HG03045 (cell line): ENCODE results near the gene ZNF302.
"Not testable (repeated sequence)": the region's sequence is repeated elsewhere in the genome, so short reads cannot be mapped to it uniquely, and the experiment has no call there.

Experiments
- ATAC-seq: cut with Tn5 transposase; IDR thresholded peaks from one replicate; pipeline ENCODE4 v1.9.1; 2021; ENCODE audit warnings: mild to moderate bottlenecking, moderate library complexity; ENCODE audit not compliant: unreplicated experiment

ZNF302 gene

GRCh38 chr19:34671972-34672371 is 5.5 kb upstream of the ZNF302 start:
- ATAC-seq = no peak

GRCh38 chr19:34673590-34673989 is 3.9 kb upstream of the ZNF302 start:
- ATAC-seq = no peak

- ATAC-seq = no peak
Measured at GRCh38 chr19:34675250-34675649, 2.2 kb upstream of the ZNF302 start.

GRCh38 chr19:34675919-34676318 is 1.6 kb upstream of the ZNF302 start:
- ATAC-seq = no peak

GRCh38 chr19:34676697-34677385 is 637 bp upstream of the ZNF302 start, which contains the start of gene SCGB2B2:
Gene SCGB2B2, minus strand, starts transcription at chr19:34677159. Its CDS starts 82,596 bp downstream, at chr19:34594563.
- ATAC-seq = peak; percentile 63

- ATAC-seq = no peak
Measured at GRCh38 chr19:34678085-34678412, 571 bp downstream of the ZNF302 start.

GRCh38 chr19:34678421-34678820 is 943 bp downstream of the ZNF302 start:
- no peak for ATAC-seq

GRCh38 chr19:34681478-34681877 is 4.0 kb downstream of the ZNF302 start:
- no peak for ATAC-seq

- ATAC-seq = not testable (repeated sequence)
Measured at GRCh38 chr19:34685266-34685665, 7.8 kb downstream of the ZNF302 start.

- no peak for ATAC-seq
Measured at GRCh38 chr19:34686455-34686854, 9.0 kb downstream of the ZNF302 start.

GRCh38 chr19:34687348-34687747 is 9.9 kb downstream of the ZNF302 start:
- no peak for ATAC-seq

GRCh38 chr19:34688592-34688991 is 11.1 kb downstream of the ZNF302 start:
- ATAC-seq = no peak

- ATAC-seq = no peak
Measured at GRCh38 chr19:34690372-34690771, 12.9 kb downstream of the ZNF302 start.

GRCh38 chr19:34692549-34692948 is 15.1 kb downstream of the ZNF302 start:
- ATAC-seq = no peak

GRCh38 chr19:34707661-34708060 is 30.2 kb downstream of the ZNF302 start:
- ATAC-seq = no peak

GRCh38 chr19:34711890-34712289 is 34.4 kb downstream of the ZNF302 start:
- no peak for ATAC-seq

- no peak for ATAC-seq
Measured at GRCh38 chr19:34712395-34713261, 35.1 kb downstream of the ZNF302 start.

- no peak for ATAC-seq
Measured at GRCh38 chr19:34713262-34713637, 35.8 kb downstream of the ZNF302 start.

GRCh38 chr19:34715357-34715756 is 37.9 kb downstream of the ZNF302 start:
- no peak for ATAC-seq

GRCh38 chr19:34722353-34722752 is 44.9 kb downstream of the ZNF302 start:
- ATAC-seq = no peak

GRCh38 chr19:34725400-34725799 is 47.9 kb downstream of the ZNF302 start:
- no peak for ATAC-seq
